Natural killer cell treated with Interleukin-12 subunit alpha and Interleukin-12 subunit beta and Interleukin-15 and Interleukin-18, amount 100 ng/mL, for 72 hours (primary cell): ENCODE results near the gene CNPY1. TPM values are rescaled to one million over a fixed set of nuclear protein-coding genes. Genes with fewer than 3 reads are reported as not detected.
"Not testable (repeated sequence)": the region's sequence is repeated elsewhere in the genome, so short reads cannot be mapped to it uniquely, and the experiment has no call there.

Experiments
- ATAC-seq, 2 donors: fragments of 150-1000 bp; cut with Tn5 transposase in 1 of 2; sonication (Bioruptor Pico), chemical (Tn5 transposase) in 1 of 2; 2 replicates each; pipeline ENCODE4 v1.10.0; 2021
- DNase-seq: peaks from one replicate; pipeline ENCODE4 v3.0.0; 2022; ENCODE audit warnings: low spot score
- H3K27ac Mint-ChIP-seq, 2 donors: 1 replicate in 1 of 2; 2 replicates in 1 of 2; pipeline ENCODE4 v1.8.0; 2022; ENCODE audit warnings: mixed read lengths in 2 of 2, mild to moderate bottlenecking in 1 of 2, moderate library complexity in 1 of 2
- H3K27me3 Mint-ChIP-seq, 2 donors: 1 replicate in 1 of 2; 2 replicates in 1 of 2; pipeline ENCODE4 v1.8.0; 2022; ENCODE audit warnings: mixed read lengths in 2 of 2
- H3K36me3 Mint-ChIP-seq: one replicate; pipeline ENCODE4 v1.8.0; 2022; ENCODE audit warnings: mixed read lengths
- H3K4me1 Mint-ChIP-seq, 2 donors: 1 replicate in 1 of 2; 2 replicates in 1 of 2; pipeline ENCODE4 v1.8.0; 2022; ENCODE audit warnings: low read depth in 2 of 2, mixed read lengths in 2 of 2, mild to moderate bottlenecking in 1 of 2
- H3K4me3 Mint-ChIP-seq: one replicate; pipeline ENCODE4 v1.8.0; 2022; ENCODE audit warnings: mixed read lengths
- H3K9me3 Mint-ChIP-seq: 2 replicates; pipeline ENCODE4 v1.8.0; 2022; ENCODE audit warnings: mixed read lengths
- total RNA-seq, 2 donors: library from RNA; stranded (reverse); gene quantifications; one replicate each; pipeline ENCODE4 v1.2.3, GENCODE V29; 2022

The CNPY1 gene
- total RNA-seq, 2 donors from 2014 or later, result not detected

DNA sequence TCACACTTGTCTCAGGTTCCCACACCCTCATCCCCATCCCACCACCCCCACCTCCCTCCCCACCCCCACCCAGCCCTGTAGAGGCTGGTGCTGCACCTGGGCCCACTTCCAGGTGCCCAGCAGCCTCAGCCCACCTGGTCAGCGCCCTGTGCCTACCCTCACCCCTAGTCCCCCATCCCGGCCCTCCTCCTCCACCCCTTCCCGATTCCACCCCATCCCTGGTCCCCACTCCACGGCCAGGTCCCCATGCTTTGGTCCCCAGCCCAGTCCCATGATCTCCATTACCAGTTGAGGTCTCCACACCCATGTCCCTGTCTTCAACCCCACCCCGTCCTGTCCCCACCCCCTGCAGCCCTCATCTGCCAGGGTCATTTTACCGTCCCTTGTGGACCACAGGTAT, 24.6 kb upstream of the CNPY1 start:
- no peak for ATAC-seq
- DNase-seq, result no peak
- no peaks in the 10 kb centered on the region for H3K27me3 Mint-ChIP-seq
- H3K4me3 Mint-ChIP-seq, result no peak overlapping the region
- no peaks in the 10 kb centered on the region for H3K4me1 Mint-ChIP-seq
- H3K9me3 Mint-ChIP-seq, result no peaks in the 10 kb centered on the region
- no peak overlapping the region for H3K27ac Mint-ChIP-seq
- H3K36me3 Mint-ChIP-seq, result no peaks in the 10 kb centered on the region

GRCh38 chr7:155570171-155570958, 24.0 kb upstream of the CNPY1 start:
- no peaks in the 10 kb centered on the region for H3K9me3 Mint-ChIP-seq
- ATAC-seq, result no peak
- H3K36me3 Mint-ChIP-seq, result no peaks in the 10 kb centered on the region
- no peak overlapping the region for H3K27ac Mint-ChIP-seq
- no peak overlapping the region for H3K4me3 Mint-ChIP-seq
- H3K4me1 Mint-ChIP-seq, result no peaks in the 10 kb centered on the region
- no peaks in the 10 kb centered on the region for H3K27me3 Mint-ChIP-seq
- DNase-seq, result no peak

- H3K36me3 Mint-ChIP-seq, result no peaks in the 10 kb centered on the region
- H3K4me3 Mint-ChIP-seq, result no peak overlapping the region
- H3K9me3 Mint-ChIP-seq, result no peaks in the 10 kb centered on the region
- no peak for ATAC-seq
- DNase-seq, result no peak
- H3K4me1 Mint-ChIP-seq, result no peaks in the 10 kb centered on the region
- no peak overlapping the region for H3K27ac Mint-ChIP-seq
- H3K27me3 Mint-ChIP-seq, result no peaks in the 10 kb centered on the region
Observed at GRCh38 chr7:155569681-155570080, 23.3 kb upstream of the CNPY1 start.

GRCh38 chr7:155568842-155569494, 22.6 kb upstream of the CNPY1 start:
- Mint-ChIP-seq H3K27me3 (no peaks in the 10 kb centered on the region), H3K4me1 (no peaks in the 10 kb centered on the region), H3K4me3 (no peak overlapping the region), H3K27ac (no peak overlapping the region), H3K9me3 (no peaks in the 10 kb centered on the region), H3K36me3 (no peaks in the 10 kb centered on the region)
- ATAC-seq (peak in 1 of 2 donors; percentile 15), DNase-seq (no peak)

- H3K4me1 Mint-ChIP-seq, result no peaks in the 10 kb centered on the region
- no peak overlapping the region for H3K27ac Mint-ChIP-seq
- H3K9me3 Mint-ChIP-seq, result no peaks in the 10 kb centered on the region
- DNase-seq, result no peak
- no peaks in the 10 kb centered on the region for H3K27me3 Mint-ChIP-seq
- no peak overlapping the region for H3K4me3 Mint-ChIP-seq
- H3K36me3 Mint-ChIP-seq, result no peaks in the 10 kb centered on the region
- ATAC-seq, result no peak
Observed at GRCh38 chr7:155568333-155568660, 21.9 kb upstream of the CNPY1 start.

DNA sequence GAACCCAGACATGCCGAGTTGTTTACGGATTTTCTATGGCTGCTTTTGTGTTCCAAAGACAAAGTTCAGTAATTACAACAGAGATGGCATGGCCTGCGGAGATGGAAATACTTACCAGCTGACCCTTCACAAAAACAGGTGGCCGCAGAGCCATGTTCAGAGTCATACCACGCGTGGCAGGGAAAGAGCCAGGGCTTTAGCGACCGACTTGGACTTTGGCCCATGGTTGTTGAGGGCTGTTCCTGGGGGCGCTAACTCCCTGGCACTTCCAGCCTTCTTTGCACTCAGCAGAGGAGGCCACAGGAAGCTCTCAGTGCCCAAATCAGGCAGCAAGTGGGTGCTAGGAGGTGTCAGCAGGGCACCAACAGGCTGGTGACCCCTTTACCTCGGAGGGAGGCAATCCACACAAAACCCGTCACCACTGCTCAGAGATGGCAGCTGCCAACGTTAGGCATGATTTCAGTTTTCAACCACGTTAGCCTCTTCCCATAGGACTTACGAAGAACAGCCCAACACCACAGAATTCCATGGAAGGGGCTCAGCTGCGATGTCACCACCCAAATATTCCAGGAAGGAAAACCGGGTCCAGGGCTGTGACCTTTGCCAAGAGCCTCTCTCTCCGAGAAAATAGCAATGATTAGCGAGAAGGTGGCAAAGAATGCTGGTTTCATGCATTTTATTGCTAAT, 21.4 kb upstream of the CNPY1 start:
- peaks cover 0 to 2% of the 10 kb centered on the region in 2 donors for H3K27me3 Mint-ChIP-seq
- no peak overlapping the region for H3K4me3 Mint-ChIP-seq
- H3K36me3 Mint-ChIP-seq, result no peaks in the 10 kb centered on the region
- H3K9me3 Mint-ChIP-seq, result no peaks in the 10 kb centered on the region
- H3K4me1 Mint-ChIP-seq, result no peaks in the 10 kb centered on the region
- no peak for ATAC-seq
- no peak overlapping the region for H3K27ac Mint-ChIP-seq
- no peak for DNase-seq

GRCh38 chr7:155566011-155566836, 19.9 kb upstream of the CNPY1 start:
- Mint-ChIP-seq H3K4me1 (no peaks in the 10 kb centered on the region), H3K4me3 (no peak overlapping the region), H3K27me3 (peaks cover 5% of the 10 kb centered on the region in 2 donors), H3K36me3 (no peaks in the 10 kb centered on the region), H3K9me3 (no peaks in the 10 kb centered on the region), H3K27ac (no peak overlapping the region)
- ATAC-seq (no peak), DNase-seq (no peak)

DNA sequence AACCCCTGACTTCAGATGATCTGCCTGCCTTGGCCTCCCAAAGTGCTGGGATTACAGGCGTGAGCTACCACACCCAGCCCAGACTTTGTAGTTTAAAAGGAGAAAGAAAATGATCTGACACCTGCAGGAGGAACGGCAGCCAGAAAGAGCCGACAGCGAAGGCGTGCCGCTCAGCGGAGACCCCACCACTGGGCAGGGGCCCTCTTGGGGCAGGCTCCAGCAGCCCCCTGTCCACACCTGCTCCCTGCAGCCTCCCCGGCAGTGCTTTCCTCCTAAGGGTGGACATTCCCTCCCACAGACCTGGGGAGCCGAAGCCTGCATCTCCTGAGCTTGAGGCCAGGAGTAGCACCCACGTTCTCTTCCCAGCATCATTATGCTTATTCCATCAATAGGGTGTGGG, 19.2 kb upstream of the CNPY1 start:
- ATAC-seq, result no peak
- Mint-ChIP-seq H3K4me3 (no peak overlapping the region), H3K27ac (no peak overlapping the region), H3K4me1 (no peaks in the 10 kb centered on the region), H3K9me3 (no peaks in the 10 kb centered on the region), H3K27me3 (peaks cover 7 to 11% of the 10 kb centered on the region in 2 donors), H3K36me3 (no peaks in the 10 kb centered on the region)
- DNase-seq, result no peak

GRCh38 chr7:155562976-155563375, 16.6 kb upstream of the CNPY1 start:
- H3K4me3 Mint-ChIP-seq, H3K27ac Mint-ChIP-seq, DNase-seq, H3K9me3 Mint-ChIP-seq, H3K36me3 Mint-ChIP-seq, H3K4me1 Mint-ChIP-seq, ATAC-seq: not testable (repeated sequence)
- H3K27me3 Mint-ChIP-seq, result peaks cover 13 to 20% of the 10 kb centered on the region in 2 donors

DNA sequence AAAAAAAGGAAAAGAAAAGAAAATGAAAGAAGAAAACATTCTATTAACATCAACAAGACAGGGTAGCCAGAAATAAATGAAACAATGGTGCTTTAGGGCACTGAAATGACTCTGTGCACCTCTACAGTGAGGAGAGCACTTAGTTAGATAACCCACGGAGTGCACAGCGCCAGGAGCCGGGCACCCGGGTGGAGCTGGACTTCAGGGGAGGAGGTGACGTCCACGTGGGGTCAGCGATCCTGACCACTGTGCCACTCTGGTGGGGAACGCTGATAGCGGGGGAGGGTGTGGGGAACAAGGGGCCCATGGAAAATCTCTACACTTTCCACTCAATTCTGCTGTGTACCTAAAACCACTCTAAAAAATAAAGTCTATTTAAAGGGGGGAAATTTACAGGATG, 15.7 kb upstream of the CNPY1 start:
- Mint-ChIP-seq H3K4me3 (no peak overlapping the region), H3K9me3 (no peaks in the 10 kb centered on the region), H3K27me3 (peaks cover 13 to 20% of the 10 kb centered on the region in 2 donors), H3K36me3 (no peaks in the 10 kb centered on the region), H3K27ac (no peak overlapping the region), H3K4me1 (no peaks in the 10 kb centered on the region)
- no peak for DNase-seq
- no peak for ATAC-seq

- Mint-ChIP-seq H3K27me3 (peaks cover 13 to 20% of the 10 kb centered on the region in 2 donors), H3K36me3 (no peaks in the 10 kb centered on the region), H3K27ac (no peak overlapping the region), H3K4me1 (no peaks in the 10 kb centered on the region), H3K9me3 (no peaks in the 10 kb centered on the region), H3K4me3 (no peak overlapping the region)
- DNase-seq (no peak), ATAC-seq (no peak)
Observed at GRCh38 chr7:155560982-155561686, 14.8 kb upstream of the CNPY1 start.

DNA sequence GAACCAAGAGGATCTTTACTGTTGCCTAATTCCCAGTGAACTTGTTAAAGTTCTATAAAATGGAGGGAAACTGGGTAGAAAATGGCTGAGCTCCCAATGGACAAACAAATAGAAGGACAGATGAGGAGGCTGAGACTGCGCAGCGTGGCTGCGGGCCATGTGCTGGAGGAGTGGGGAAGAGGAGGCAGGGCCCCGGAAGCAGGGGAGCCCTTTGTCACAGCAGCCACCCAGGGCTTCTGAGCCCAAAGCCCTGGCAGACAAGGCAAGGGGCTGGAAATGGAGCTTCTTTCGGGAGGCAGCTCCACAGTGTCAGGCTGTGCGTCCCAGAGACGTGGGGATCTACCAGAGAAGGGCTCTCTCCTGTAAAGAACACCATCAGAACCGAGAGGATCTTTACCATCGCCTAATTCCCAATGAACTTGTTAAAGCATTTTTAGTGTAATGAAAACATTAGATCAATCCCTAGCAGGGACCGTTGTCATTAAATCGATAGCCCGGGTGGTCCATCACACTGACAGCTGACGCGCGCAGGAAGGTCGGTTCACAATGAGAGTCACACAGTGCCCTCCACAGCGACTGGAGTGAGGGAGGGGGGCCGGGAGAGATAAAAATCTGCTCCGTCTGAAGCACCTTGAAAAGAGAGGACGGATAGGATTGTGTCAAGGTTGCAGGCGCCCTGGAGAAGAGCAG, 14.0 kb upstream of the CNPY1 start:
- Mint-ChIP-seq H3K36me3 (no peaks in the 10 kb centered on the region), H3K4me1 (no peaks in the 10 kb centered on the region), H3K9me3 (no peaks in the 10 kb centered on the region), H3K27ac (no peak overlapping the region), H3K27me3 (peaks cover 13 to 20% of the 10 kb centered on the region in 2 donors), H3K4me3 (no peak overlapping the region)
- no peak for DNase-seq
- ATAC-seq, result no peak
